Aorta (tissue), 5 donors: Measurements from ENCODE around the gene ZDHHC14. TPM values are rescaled to one million over a fixed set of nuclear protein-coding genes. Genes with fewer than 3 reads are reported as not detected.

ENCODE experiments used
- ATAC-seq: fragments of 200-7000 bp; cut with Tn5 transposase; one replicate; pipeline ENCODE4 v1.9.1; 2022; ENCODE audit warnings: moderate library complexity; ENCODE audit not compliant: low FRiP score
- DNase-seq, 2 donors: peaks; one replicate each; pipeline ENCODE4 v3.0.0-alpha.2; 2020
- H3K27ac ChIP-seq, 2 donors: one replicate each; pipeline ENCODE4 v1.5.1; 2013; ENCODE audit warnings: low read length in 2 of 2, mild to moderate bottlenecking in 2 of 2, moderate library complexity in 2 of 2, control low read depth in 1 of 2, inconsistent platforms in 1 of 2, low read depth in 1 of 2
- H3K27me3 ChIP-seq, 2 donors: one replicate each; pipeline ENCODE4 v1.6.1; 2013; ENCODE audit warnings: control low read depth in 1 of 2, low read length in 1 of 2, mild to moderate bottlenecking in 1 of 2, moderate library complexity in 1 of 2; ENCODE audit not compliant: insufficient read depth in 2 of 2, control insufficient read depth in 1 of 2
- H3K36me3 ChIP-seq, 2 donors: one replicate each; pipeline ENCODE4 v1.6.1; 2013; ENCODE audit warnings: control low read depth in 1 of 2, low read length in 1 of 2, mild to moderate bottlenecking in 1 of 2; ENCODE audit not compliant: insufficient read depth in 2 of 2, control insufficient read depth in 1 of 2
- H3K4me1 ChIP-seq, 2 donors: one replicate each; pipeline ENCODE4 v1.6.1; 2013; ENCODE audit warnings: low read length in 2 of 2, control low read depth in 1 of 2, mild to moderate bottlenecking in 1 of 2, moderate library complexity in 1 of 2; ENCODE audit not compliant: insufficient read depth in 2 of 2, control insufficient read depth in 1 of 2
- H3K4me3 ChIP-seq, 2 donors: one replicate each; pipeline ENCODE4 v1.5.1; 2013; ENCODE audit warnings: low read length in 2 of 2, control low read depth in 1 of 2, mild to moderate bottlenecking in 1 of 2
- H3K9me3 ChIP-seq: one replicate; pipeline ENCODE4 v1.6.1; 2013; ENCODE audit warnings: mild to moderate bottlenecking, low read length; ENCODE audit not compliant: control insufficient read depth
- WGBS, 2 donors: extraction: QIAGEN DNeasy Blood & Tissue Kit; methylation state at CpG; one replicate each; pipeline ENCODE4 v1.1.7; 2013; 5-methylcytosine and 5-hydroxymethylcytosine counted together
- intact Hi-C, 2 donors: fragments of 100-400 bp; cut with DNase I; formaldehyde crosslinking; loops; one replicate each; pipeline versions ENCODE4 v1.14.2 to v1.15.0; 2022
- polyA plus RNA-seq, 2 donors: library from polyadenylated mRNA; stranded (reverse); fragments of 200-250 nt; gene quantifications; one replicate each; pipeline ENCODE4 v1.2.3, GENCODE V29; 2013
- total RNA-seq, 2 donors: library from RNA; stranded (reverse); fragmentation: NEBNext Ultra II Directional; extraction: Animal tissue kit (Norgen Biotek cat#: 25700); gene quantifications; one replicate each; pipeline ENCODE4 v1.2.1, GENCODE V29; 2021
- donor health status: healthy with polysubstance abuse.
- donor health status: Bipolar disorder and iron deficiency.
- donor health status: DM: no; HTN: no; CAD: no.
- donor health status: DM: no; HTN: no; CAD: no.
- donor health status: DM: yes; HTN: yes; CAD: no.

The ZDHHC14 gene
- total and polyA plus RNA-seq, 4 donors: 2.8 to 17.8 (median 14.4) TPM

DNA sequence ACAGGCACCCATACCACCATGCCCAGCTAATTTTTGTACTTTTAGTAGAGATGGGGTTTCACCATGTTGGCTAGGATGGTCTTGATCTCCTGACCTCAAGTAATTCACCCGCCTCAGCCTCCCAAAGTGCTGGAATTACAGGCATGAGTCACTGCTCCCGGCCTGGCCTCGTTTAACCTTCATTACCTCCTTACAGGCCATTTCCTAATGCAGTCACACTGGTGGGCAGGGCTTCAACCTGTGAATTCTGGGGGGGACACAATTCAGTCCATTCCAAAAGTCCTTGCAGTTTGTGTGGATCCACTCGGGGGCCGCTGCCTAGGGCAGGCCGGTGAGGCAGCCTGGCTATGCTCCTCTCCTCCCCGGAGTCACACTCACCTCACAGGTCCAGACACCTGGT lies 329.6 kb downstream of the ZDHHC14 start:
- WGBS, 2 donors: 86 to 89% methylated on average over 7 of the region's 7 CpGs
- no peak for DNase-seq
- H3K27ac ChIP-seq: no peak overlapping the region
- H3K27me3 ChIP-seq: no peaks in the 10 kb centered on the region
- no peaks in the 10 kb centered on the region for H3K9me3 ChIP-seq
- intact Hi-C loops: no loop called here
- no peak overlapping the region for H3K4me3 ChIP-seq
- ATAC-seq: no peak
- no peaks in the 10 kb centered on the region for H3K36me3 ChIP-seq
- H3K4me1 ChIP-seq: no peaks in the 10 kb centered on the region

- H3K4me3 ChIP-seq: no peak overlapping the region
- H3K27me3 ChIP-seq: no peaks in the 10 kb centered on the region
- H3K36me3 ChIP-seq: no peaks in the 10 kb centered on the region
- WGBS, 2 donors: 95 to 96% methylated on average over 8 of the region's 8 CpGs
- no peak for DNase-seq
- intact Hi-C loops: no loop called here
- H3K27ac ChIP-seq: no peak overlapping the region
- ATAC-seq: no peak
- no peaks in the 10 kb centered on the region for H3K9me3 ChIP-seq
- no peaks in the 10 kb centered on the region for H3K4me1 ChIP-seq
Observed at GRCh38 chr6:157711060-157711459, 330.1 kb downstream of the ZDHHC14 start.

DNA sequence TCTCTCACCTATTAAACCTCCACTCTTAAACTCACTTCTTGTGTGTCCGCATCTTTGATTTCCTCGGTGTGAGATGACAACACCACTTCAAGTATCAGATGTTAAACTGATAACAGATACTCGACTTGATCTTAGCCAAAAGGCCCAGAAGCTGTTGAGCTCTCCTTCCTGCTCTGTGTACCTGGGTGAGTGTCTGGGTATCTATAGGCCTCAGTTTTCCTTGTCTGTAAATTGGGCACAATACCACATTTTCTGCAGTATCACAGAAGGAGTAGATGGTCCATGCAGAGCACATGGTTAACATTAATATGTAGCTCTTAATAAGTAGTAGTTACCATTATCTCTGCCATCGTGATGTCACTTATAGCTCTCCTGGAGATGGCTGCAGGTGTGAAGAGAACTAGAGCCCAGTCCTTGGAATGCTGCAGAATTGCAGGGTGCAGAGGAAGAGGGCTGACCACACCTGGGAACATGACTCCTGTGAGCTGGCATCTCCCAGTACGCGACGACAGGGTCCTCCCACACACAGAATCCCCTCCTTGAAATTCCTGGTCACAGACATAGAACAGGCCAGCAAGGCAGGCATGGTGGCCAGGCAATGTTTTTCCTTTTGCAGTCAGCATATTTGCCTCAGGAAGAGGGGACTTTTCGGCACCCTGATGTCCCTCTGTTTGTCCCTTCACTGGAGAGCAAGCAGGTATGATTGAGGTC lies 331.8 kb downstream of the ZDHHC14 start:
- H3K27me3 ChIP-seq: no peaks in the 10 kb centered on the region
- H3K4me1 ChIP-seq: no peaks in the 10 kb centered on the region
- H3K36me3 ChIP-seq: no peaks in the 10 kb centered on the region
- DNase-seq (no peak), ATAC-seq (no peak)
- intact Hi-C loops: no loop called here
- H3K9me3 ChIP-seq: no peaks in the 10 kb centered on the region
- H3K4me3 ChIP-seq: no peak overlapping the region
- no peak overlapping the region for H3K27ac ChIP-seq
- WGBS, 2 donors: 93 to 96% methylated on average over 8 of the region's 8 CpGs

GRCh38 chr6:157713451-157714152 lies 332.6 kb downstream of the ZDHHC14 start:
- H3K27me3 ChIP-seq: no peaks in the 10 kb centered on the region
- DNase-seq (no peak), ATAC-seq (no peak)
- H3K4me1 ChIP-seq: no peaks in the 10 kb centered on the region
- no peaks in the 10 kb centered on the region for H3K9me3 ChIP-seq
- H3K36me3 ChIP-seq: no peaks in the 10 kb centered on the region
- no peak overlapping the region for H3K27ac ChIP-seq
- no peak overlapping the region for H3K4me3 ChIP-seq
- intact Hi-C loops: no loop called here
- 93 to 96% methylated on average over 12 of the region's 12 CpGs for WGBS, 2 donors

DNA sequence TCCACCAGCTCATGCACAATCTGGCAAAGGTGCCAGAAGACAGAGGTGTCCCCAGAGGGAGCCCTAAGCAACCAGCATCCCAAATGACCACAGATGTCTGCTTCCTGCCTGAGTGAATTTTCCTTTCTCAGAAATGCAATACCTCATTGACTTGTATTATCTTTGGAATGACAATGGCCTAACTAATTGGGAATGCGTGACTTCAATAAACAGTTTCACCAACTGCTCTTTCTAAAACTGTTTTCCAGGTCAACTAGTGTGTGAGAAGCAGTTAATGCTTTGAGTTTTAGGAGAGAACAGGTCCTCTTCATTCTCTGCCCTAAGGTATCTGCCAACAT lies 333.1 kb downstream of the ZDHHC14 start:
- DNase-seq (no peak), ATAC-seq (peak; percentile 20)
- Histone ChIP-seq H3K9me3 (no peaks in the 10 kb centered on the region), H3K36me3 (no peaks in the 10 kb centered on the region), H3K27me3 (no peaks in the 10 kb centered on the region), H3K4me1 (no peaks in the 10 kb centered on the region), H3K27ac (no peak overlapping the region), H3K4me3 (no peak overlapping the region)
- intact Hi-C loops: no loop called here
- 39 to 48% methylated on average over 1 of the region's 1 CpG for WGBS, 2 donors

DNA sequence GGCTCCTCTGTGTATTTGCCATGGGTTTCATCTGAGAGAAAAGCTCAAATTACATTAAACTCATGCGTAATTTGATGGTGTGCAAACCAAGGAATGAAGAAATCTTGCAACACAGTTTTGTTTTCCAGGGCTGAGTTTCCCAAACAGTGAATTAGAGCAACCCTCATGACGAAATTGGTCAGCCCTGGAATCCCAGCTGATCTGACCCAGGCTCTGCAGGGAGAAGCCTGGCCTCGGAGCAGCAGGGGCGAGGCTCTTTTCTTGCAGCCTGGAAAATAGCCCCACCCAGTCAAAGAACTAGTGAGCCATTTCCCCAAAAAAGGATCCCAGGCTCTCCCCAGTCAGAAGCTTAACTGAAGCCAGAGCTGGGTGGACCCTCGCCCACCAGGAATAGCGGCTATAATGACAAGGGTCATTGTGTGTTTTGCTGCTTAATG lies 334.8 kb downstream of the ZDHHC14 start:
- peak; percentile 83 for ATAC-seq

GRCh38 chr6:157716251-157716995 lies 335.4 kb downstream of the ZDHHC14 start:
- Histone ChIP-seq H3K27ac (peak overlapping the region in 1 of 2 donors; percentile 2), H3K36me3 (no peaks in the 10 kb centered on the region), H3K4me3 (no peak overlapping the region), H3K4me1 (no peaks in the 10 kb centered on the region), H3K27me3 (no peaks in the 10 kb centered on the region), H3K9me3 (no peaks in the 10 kb centered on the region)
- ATAC-seq: no peak
- DNase-seq: no peak
- 74 to 91% methylated on average over 12 of the region's 12 CpGs for WGBS, 2 donors
- intact Hi-C loops: no loop called here

More for the DNA sequence above, 334.8 kb downstream of the ZDHHC14 start:
- DNase-seq: peak in 1 of 2 donors; percentile 77
- H3K4me1 ChIP-seq: no peaks in the 10 kb centered on the region
- H3K27ac ChIP-seq: peak overlapping the region in 1 of 2 donors; percentile 2
- intact Hi-C loops: no loop called here
- no peak overlapping the region for H3K4me3 ChIP-seq
- H3K9me3 ChIP-seq: no peaks in the 10 kb centered on the region
- WGBS, 2 donors: 66% methylated on average over 6 of the region's 6 CpGs
- no peaks in the 10 kb centered on the region for H3K27me3 ChIP-seq
- no peaks in the 10 kb centered on the region for H3K36me3 ChIP-seq

DNA sequence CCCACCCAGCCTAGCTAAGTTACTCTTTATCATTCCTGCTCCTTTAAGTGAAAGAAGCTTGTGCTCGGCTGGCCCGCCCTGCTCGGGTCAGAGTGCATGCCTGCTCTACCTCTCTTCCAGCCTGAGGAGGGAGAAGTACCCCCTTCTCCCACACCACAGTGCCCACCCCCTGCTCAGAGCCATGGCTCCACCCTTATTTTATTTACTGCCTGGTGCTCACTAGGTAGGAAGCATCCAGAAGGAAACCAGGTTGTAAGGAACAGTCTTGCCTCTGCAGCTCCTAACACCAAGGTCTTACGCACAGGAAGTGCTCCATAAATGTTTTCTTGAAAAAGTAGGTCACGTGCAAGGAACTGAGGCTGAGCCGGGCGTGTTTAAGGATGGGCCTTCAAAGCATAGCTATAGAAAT lies 336.4 kb downstream of the ZDHHC14 start:
- DNase-seq (no peak), ATAC-seq (no peak)
- Histone ChIP-seq H3K27me3 (no peaks in the 10 kb centered on the region), H3K4me1 (no peaks in the 10 kb centered on the region), H3K9me3 (no peaks in the 10 kb centered on the region), H3K36me3 (no peaks in the 10 kb centered on the region), H3K27ac (no peak overlapping the region), H3K4me3 (no peak overlapping the region)
- intact Hi-C loops: no loop called here
- 89 to 95% methylated on average over 7 of the region's 7 CpGs for WGBS, 2 donors
